GM12872 (cell line): ENCODE data around the gene LINS1.

ENCODE experiments used
- CTCF ChIP-seq: IDR thresholded peaks from 3 replicates; pipeline ENCODE4 v1.5.1; 2011; ENCODE audit warnings: low read depth, mild to moderate bottlenecking, low read length, moderate library complexity; ENCODE audit not compliant: insufficient read depth

Gene LINS1

GRCh38 chr15:100531823-100532327, 70.1 kb downstream of the LINS1 start:
- no peak for TF ChIP-seq CTCF

- no peak for TF ChIP-seq CTCF
Measured at GRCh38 chr15:100531204-100531603, 70.8 kb downstream of the LINS1 start.

- TF ChIP-seq CTCF: no peak
Measured at GRCh38 chr15:100529556-100529955, 72.4 kb downstream of the LINS1 start.

- TF ChIP-seq CTCF: no peak
Measured at GRCh38 chr15:100528833-100529428, 73.1 kb downstream of the LINS1 start, which contains the start of gene CERS3. CERS3 (minus strand) TSS chr15:100528950; CDS start chr15:100501849, 27,101 bp downstream.

- TF ChIP-seq CTCF: no peak
Measured at GRCh38 chr15:100526027-100526481, 75.9 kb downstream of the LINS1 start.

- no peak for TF ChIP-seq CTCF
Measured at GRCh38 chr15:100525436-100525835, 76.5 kb downstream of the LINS1 start.

GRCh38 chr15:100524326-100524725, 77.7 kb downstream of the LINS1 start:
- no peak for TF ChIP-seq CTCF
